ENCODE data around the gene THSD8. TPM values are rescaled to one million over a fixed set of nuclear protein-coding genes. Genes with fewer than 3 reads are reported as not detected.

Gene THSD8
- total RNA-seq, 2 experiments from 2014 or later: 31.0 to 48.2 TPM

DNA sequence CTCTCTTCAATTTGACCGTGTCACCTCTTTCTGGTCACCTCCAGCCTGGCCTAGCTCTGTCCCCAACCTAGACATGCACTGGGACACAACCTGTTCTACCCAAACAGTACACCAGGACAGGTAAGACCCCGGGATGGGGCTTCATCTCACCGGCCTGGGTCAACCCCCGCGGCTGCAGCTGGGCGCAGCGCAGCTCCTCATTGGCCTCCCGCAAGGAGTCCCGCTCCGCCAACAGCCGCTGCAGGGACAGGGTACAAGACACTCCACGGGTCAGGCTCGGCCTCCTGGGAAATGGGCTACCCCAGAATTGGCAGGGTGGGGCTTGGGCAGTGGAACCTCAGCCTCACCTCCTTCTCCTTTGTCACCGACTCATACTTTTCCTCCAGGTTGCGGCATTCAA, 34.2 kb upstream of the THSD8 start:
- intact Hi-C loops (cut with DNase I, micrococcal nuclease): no loop called here
- Mint-ChIP-seq H3K4me3 (no peak overlapping the region), H3K9me3 (ENCODE audit: low read depth) (no peaks in the 10 kb centered on the region), H3K27me3 (no peaks in the 10 kb centered on the region), H3K27ac (no peak overlapping the region), H3K4me1 (peaks cover 10% of the 10 kb centered on the region), H3K36me3 (ENCODE audit: low read depth) (no peaks in the 10 kb centered on the region)
- ChIA-PET POLR2A (interaction anchor here (0.6 kb wide), 1 partner anchor 41 kb away, joined by 6 read pairs; no protein-coding TSS in a partner anchor), CTCF (interaction anchor here (1.2 to 14.7 kb wide), 4 partner anchors 10 to 80 kb away, joined by 3 to 451 read pairs (median 80); partner anchors contain the start of genes JUNB, PRDX2 and THSD8)
- DNase-seq (no peak), ATAC-seq (no peak)

DNA sequence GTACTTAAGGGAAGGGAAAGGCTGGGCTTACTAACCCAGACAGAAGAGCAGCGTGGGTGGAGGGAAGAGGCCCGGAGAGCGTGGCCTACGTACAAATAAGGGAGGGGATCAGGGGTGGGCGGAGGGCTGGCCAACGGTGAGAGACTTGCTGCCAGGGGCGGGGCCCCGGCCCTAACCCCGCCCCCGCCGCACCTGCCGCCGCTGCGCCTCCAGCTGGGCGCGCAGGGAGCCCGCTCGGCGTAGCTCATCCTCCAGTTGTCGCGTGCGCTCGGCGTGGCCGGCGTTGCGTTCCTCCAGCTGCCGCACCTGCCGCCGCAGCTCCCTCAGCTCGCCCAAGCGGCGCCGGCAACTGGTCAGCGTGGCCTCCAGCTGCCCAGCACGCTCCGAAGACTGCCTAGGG, 32.2 kb upstream of the THSD8 start:
- no peaks in the 10 kb centered on the region for H3K27me3 Mint-ChIP-seq
- H3K4me3 Mint-ChIP-seq: peak overlapping the region; percentile 32
- intact Hi-C loops (cut with DNase I, micrococcal nuclease): no loop called here
- ChIA-PET POLR2A (interaction anchor here (1.8 kb wide), 1 partner anchor 22 kb away, joined by 10 read pairs; the partner anchor contains the start of gene JUNB), CTCF (interaction anchor here (0.6 to 14.7 kb wide), 7 partner anchors 8 to 139 kb away, joined by 3 to 451 read pairs (median 4); partner anchors contain the start of genes JUNB, PRDX2 and THSD8)
- no peaks in the 10 kb centered on the region for H3K9me3 Mint-ChIP-seq (ENCODE audit: low read depth)
- ATAC-seq (peak; percentile 81), DNase-seq (peak; percentile 88)
- peaks cover 20% of the 10 kb centered on the region for H3K4me1 Mint-ChIP-seq
- H3K27ac Mint-ChIP-seq: no peak overlapping the region
- no peaks in the 10 kb centered on the region for H3K36me3 Mint-ChIP-seq (ENCODE audit: low read depth)

DNA sequence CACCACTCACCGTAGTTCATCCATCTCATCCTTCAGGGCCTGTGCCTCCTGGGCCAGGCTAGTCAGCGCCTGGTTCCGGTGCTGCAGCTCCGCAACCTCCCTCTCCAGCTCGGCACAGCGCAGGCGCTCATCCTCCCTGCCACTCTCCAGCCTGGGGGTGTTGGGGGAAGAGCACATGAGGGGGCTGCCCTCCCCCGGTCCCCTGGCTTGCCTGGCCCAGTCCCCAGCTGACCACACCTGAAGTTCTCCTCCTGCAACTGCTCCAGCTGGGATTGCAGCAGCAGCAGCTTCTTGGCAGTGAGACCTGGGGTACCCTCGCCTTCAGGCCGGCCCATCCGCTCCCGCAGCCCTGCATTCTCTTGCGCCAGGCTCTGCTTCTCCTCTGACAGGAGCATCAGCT, 30.9 kb upstream of the THSD8 start:
- DNase-seq (no peak), ATAC-seq (no peak)
- Mint-ChIP-seq H3K4me3 (no peak overlapping the region), H3K36me3 (ENCODE audit: low read depth) (no peaks in the 10 kb centered on the region), H3K27me3 (no peaks in the 10 kb centered on the region), H3K27ac (no peak overlapping the region), H3K9me3 (ENCODE audit: low read depth) (no peaks in the 10 kb centered on the region), H3K4me1 (peaks cover 20% of the 10 kb centered on the region)
- CTCF ChIA-PET: interaction anchor here (1.1 to 14.7 kb wide), 2 partner anchors 10 to 27 kb away, joined by 3 to 451 read pairs; partner anchors contain the start of genes JUNB, PRDX2 and THSD8
- intact Hi-C loops (cut with DNase I, micrococcal nuclease): no loop called here
- POLR2A ChIA-PET: interaction anchor here (0.7 to 1.8 kb wide), 2 partner anchors 21 to 27 kb away, joined by 7 to 10 read pairs; partner anchors contain the start of gene JUNB

DNA sequence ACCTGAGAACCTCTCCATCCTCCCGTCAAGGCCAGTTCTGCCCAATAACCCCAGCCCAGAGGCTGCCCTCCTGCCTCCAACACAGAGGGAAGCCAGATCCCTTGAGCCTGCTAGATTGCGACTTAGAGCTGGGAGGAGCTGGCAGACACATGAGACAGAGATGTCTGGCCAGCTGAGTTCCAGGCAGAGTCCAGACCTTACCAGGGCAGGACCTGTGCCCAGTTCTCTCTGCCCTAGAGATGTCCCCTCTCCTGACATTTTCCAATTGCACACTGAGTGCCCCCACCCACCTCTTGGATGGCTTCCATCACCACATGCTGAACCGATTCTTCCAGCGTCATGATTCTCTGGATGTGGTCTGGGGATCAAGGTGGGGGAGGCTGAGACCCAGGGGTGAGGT, 29.5 kb upstream of the THSD8 start:
- POLR2A ChIA-PET: no interaction called here
- intact Hi-C loops (cut with DNase I, micrococcal nuclease): no loop called here

DNA sequence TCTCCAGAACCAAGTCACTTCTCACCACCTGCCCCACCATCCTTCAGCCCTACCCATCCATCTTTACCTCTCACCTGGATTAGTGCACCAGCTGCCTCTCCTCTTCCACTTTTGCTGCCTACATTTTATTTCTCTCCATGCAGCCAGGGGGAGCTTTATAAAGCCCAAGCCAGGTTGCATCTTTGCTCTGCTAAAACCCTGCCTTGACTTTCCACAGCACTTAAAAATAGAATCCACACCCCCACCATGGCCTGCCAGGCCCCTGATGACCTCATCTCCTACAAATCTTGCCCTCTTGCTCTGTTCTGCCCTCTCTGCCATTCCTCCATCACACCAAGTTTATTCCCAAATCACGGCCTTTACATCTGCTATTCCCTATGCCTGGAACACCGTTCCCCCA, 28.3 kb upstream of the THSD8 start:
- intact Hi-C loops (cut with DNase I, micrococcal nuclease): no loop called here
- DNase-seq (peak; percentile 25), ATAC-seq (no peak)
- POLR2A ChIA-PET: no interaction called here
- H3K4me3 Mint-ChIP-seq: peak overlapping the region; percentile 3
- H3K36me3 Mint-ChIP-seq (ENCODE audit: low read depth): no peaks in the 10 kb centered on the region
- H3K27me3 Mint-ChIP-seq: no peaks in the 10 kb centered on the region
- CTCF ChIA-PET: interaction anchor here (0.6 to 12.0 kb wide), 6 partner anchors 9 to 959 kb away, joined by 3 to 285 read pairs (median 4); partner anchors contain the start of genes JUNB and THSD8
- H3K9me3 Mint-ChIP-seq (ENCODE audit: low read depth): no peaks in the 10 kb centered on the region
- peaks cover 24% of the 10 kb centered on the region for H3K4me1 Mint-ChIP-seq
- H3K27ac Mint-ChIP-seq: no peak overlapping the region

More for the DNA sequence above, 29.5 kb upstream of the THSD8 start:
- Mint-ChIP-seq H3K27ac (no peak overlapping the region), H3K4me3 (no peak overlapping the region), H3K4me1 (peaks cover 19% of the 10 kb centered on the region), H3K27me3 (no peaks in the 10 kb centered on the region), H3K36me3 (ENCODE audit: low read depth) (no peaks in the 10 kb centered on the region), H3K9me3 (ENCODE audit: low read depth) (no peaks in the 10 kb centered on the region)
- DNase-seq (no peak), ATAC-seq (no peak)
- CTCF ChIA-PET: interaction anchor here (1.0 to 12.0 kb wide), 5 partner anchors 9 to 40 kb away, joined by 3 to 285 read pairs (median 4); partner anchors contain the start of gene JUNB

DNA sequence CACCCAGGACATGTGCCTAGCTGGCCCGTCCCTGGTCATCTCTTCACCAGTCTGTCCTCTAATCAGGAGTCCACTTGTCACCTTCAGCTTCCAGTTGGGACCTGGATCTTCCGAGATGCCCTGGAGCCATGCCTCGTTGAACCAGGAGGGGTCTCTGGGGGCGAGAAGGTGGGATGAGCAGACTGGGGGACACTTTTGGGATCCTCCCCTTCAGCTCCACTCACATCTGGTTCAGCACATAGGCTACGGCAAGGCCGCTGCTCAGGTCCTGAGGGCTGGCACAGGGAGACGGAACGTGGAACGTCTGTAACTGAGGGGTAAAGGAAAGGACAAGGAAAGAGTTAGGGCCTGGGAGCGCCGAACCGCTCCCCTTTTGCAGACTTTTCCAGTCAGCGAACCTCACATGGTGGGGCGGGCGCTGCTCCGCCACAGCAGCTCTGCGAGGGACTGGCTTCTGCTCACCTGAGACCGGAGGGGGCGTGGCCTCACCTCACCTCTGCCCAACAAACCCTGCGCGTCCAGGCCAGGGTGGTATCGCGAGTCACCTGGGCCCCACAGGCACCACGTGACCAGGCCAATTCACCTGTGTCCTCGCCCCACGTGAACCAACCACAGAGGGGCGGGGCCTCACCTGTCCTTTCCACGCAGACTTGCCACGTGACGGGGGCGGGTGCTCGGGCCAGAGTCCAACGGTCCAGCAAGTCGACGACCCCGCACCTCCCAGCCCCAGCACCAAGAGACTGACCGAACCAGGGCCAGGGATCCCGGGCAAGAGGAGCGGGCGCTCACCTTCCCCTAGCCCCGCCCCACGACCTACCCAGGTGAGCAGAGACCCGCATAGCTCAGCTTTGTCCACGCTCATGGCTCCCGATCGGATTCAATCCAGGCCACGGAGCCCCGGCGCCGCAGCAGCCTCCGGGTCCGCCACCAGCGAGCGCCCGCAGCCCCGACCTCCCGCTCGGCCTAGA, 27.0 kb upstream of the THSD8 start, which contains the start of gene HOOK2:
TSS of gene HOOK2 (minus strand) at position 965 of the 968 bp plus-strand sequence. CDS start at position 862, 103 bp downstream.
- peak within 1 kb of the TSS; percentile 73 for H3K4me3 Mint-ChIP-seq
- intact Hi-C loops (cut with DNase I, micrococcal nuclease): loop anchor here in 1 of 2 experiments (1.0 to 2.0 kb wide), 8 partner anchors 31 to 163 kb away; partner anchors contain the start of genes CALR, GCDH, GET3 and MAST1
- no peaks in the 10 kb centered on the region for H3K9me3 Mint-ChIP-seq (ENCODE audit: low read depth)
- peak; percentile 49 for DNase-seq
- H3K36me3 Mint-ChIP-seq (ENCODE audit: low read depth): no peaks in the 10 kb centered on the region
- ATAC-seq: no peak
- H3K27me3 Mint-ChIP-seq: no peaks in the 10 kb centered on the region
- POLR2A ChIA-PET: no interaction called here
- H3K4me1 Mint-ChIP-seq: peaks cover 33% of the 10 kb centered on the region
- CTCF ChIA-PET: interaction anchor here (0.6 to 12.0 kb wide), 6 partner anchors 9 to 1659 kb away, joined by 3 to 285 read pairs (median 4); partner anchors contain the start of genes JUNB and THSD8
- H3K27ac Mint-ChIP-seq: peak within 1 kb of the TSS; percentile 51

DNA sequence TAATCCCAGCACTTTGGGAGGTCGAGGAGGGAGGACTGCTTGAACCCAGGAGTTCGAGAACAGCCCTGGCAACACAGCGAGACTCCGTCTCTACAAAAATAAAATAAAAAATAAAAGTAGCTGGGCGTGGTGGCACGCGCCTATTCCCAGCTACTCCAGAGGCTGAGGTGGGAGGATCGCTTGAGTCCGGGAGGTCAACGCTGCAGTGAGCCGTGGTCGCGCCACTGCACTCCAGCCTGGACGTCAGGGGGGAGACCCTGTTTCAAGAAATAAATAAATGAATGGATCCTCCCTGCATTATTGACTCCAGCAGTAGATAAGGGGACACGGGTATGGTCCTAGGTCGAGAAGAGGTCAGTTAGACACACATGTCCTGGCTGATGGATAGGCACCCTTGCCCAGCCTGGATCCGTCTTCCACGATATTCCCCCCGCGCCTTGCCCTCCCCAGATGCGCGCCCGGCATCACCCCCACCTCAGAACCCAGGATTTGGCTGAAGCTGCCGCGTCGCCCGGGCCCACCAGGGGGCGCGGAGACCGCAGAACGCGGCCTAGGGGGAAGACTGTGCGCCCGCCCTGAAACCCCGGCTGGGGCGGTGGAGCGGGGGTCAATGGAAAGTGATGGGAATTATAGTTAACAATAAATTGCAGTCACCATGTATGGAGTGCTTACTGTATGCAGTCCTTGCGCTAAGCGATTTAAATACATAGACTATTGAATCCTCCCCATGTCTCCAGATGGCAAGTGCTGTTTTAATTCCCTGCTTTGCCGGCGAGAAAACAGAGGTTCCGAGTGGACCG, 24.5 kb upstream of the THSD8 start:
- H3K4me1 Mint-ChIP-seq: peaks cover 45% of the 10 kb centered on the region
- H3K9me3 Mint-ChIP-seq (ENCODE audit: low read depth): no peaks in the 10 kb centered on the region
- peak; percentile 90 for DNase-seq
- H3K27me3 Mint-ChIP-seq: no peaks in the 10 kb centered on the region
- CTCF ChIA-PET: interaction anchor here (0.6 to 12.0 kb wide), 17 partner anchors 10 to 218 kb away, joined by 3 to 285 read pairs (median 4); partner anchors contain the start of gene JUNB
- POLR2A ChIA-PET: interaction anchor here (0.6 to 2.8 kb wide), 7 partner anchors 11 to 96 kb away, joined by 3 to 40 read pairs (median 6); partner anchors contain the start of genes DHPS and JUNB
- peak overlapping the region; percentile 82 for H3K4me3 Mint-ChIP-seq
- intact Hi-C loops (cut with DNase I, micrococcal nuclease): loop anchor here (1.0 kb wide), 1 partner anchor 19 kb away; no protein-coding TSS in a partner anchor
- no peaks in the 10 kb centered on the region for H3K36me3 Mint-ChIP-seq (ENCODE audit: low read depth)
- ATAC-seq: peak; percentile 24
- H3K27ac Mint-ChIP-seq: peak overlapping the region; percentile 95

DNA sequence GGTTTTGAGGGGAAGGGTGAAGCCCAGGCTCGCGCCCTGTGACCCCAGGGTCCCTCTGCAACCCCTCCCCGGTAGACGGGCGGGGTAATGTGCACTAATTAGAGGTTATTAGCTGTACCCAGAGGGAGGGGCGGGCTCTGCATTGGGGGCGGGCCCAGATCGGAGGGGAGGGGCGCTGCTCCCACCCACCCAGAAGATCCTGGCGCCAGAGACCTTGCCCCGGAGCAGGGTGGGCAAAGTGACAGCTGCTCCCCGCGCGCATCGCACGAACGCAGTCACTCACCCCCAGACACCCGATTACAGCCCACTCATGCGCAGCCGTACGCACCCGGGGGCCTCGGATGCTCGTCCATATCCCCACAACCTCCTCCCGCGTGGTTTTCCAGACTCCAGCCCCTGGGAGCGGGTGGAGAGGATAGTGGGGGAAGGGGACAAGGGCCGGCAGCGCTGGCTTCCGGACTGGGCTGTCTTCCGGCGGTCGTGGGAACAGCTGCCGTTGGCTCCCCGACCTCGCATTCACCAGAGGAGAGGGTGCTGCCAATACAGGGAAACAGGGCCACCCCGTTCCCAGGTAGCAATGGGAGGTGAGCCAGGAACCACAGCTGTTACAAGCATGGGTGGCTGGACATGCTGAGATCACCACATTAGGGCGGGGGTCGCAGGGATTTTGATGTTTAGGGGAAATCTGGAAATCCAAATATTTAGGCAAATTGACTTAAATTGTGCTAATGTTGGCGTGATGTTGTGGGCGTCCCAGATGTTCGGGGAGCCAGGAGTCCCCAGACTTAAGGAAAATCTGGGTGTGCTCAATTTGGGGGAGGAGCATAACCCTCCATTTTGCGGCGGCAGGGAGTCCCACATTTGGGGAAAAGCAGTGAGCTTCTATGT, 23.6 kb upstream of the THSD8 start:
- CTCF ChIA-PET: interaction anchor here (0.6 to 12.0 kb wide), 17 partner anchors 10 to 321 kb away, joined by 3 to 285 read pairs (median 4); partner anchors contain the start of genes GET3, JUNB, RNASEH2A and THSD8
- POLR2A ChIA-PET: interaction anchor here (1.0 to 2.8 kb wide), 5 partner anchors 10 to 22 kb away, joined by 5 to 40 read pairs (median 9); partner anchors contain the start of gene JUNB
- intact Hi-C loops (cut with DNase I, micrococcal nuclease): no loop called here
- H3K9me3 Mint-ChIP-seq (ENCODE audit: low read depth): no peaks in the 10 kb centered on the region
- H3K4me1 Mint-ChIP-seq: peaks cover 45% of the 10 kb centered on the region
- H3K4me3 Mint-ChIP-seq: peak overlapping the region; percentile 82
- H3K36me3 Mint-ChIP-seq (ENCODE audit: low read depth): no peaks in the 10 kb centered on the region
- H3K27ac Mint-ChIP-seq: peak overlapping the region; percentile 95
- H3K27me3 Mint-ChIP-seq: no peaks in the 10 kb centered on the region
- DNase-seq: peak; percentile 70
- peak; percentile 3 for ATAC-seq

DNA sequence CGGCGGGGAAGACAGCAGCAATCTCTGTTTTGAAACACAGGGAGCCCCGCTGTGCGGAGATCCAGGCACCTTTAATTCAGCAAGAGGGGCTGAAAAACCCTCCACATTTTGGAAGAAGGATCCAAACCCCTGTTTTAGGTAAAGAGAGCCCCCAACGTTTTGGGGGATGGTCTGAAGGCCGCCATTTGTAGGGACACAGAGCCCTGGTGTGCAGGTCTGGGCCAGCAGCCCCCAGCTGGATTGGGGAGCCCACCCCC, 23.0 kb upstream of the THSD8 start:
- H3K4me3 Mint-ChIP-seq: peak overlapping the region; percentile 82
- H3K36me3 Mint-ChIP-seq (ENCODE audit: low read depth): no peaks in the 10 kb centered on the region
- H3K27ac Mint-ChIP-seq: peak overlapping the region; percentile 95
- H3K27me3 Mint-ChIP-seq: no peaks in the 10 kb centered on the region
- no peaks in the 10 kb centered on the region for H3K9me3 Mint-ChIP-seq (ENCODE audit: low read depth)
- DNase-seq: no peak
- ATAC-seq: no peak
- CTCF ChIA-PET: interaction anchor here (0.6 to 12.0 kb wide), 9 partner anchors 9 to 1297 kb away, joined by 3 to 285 read pairs (median 4); partner anchors contain the start of genes GET3, JUNB, RNASEH2A and THSD8
- H3K4me1 Mint-ChIP-seq: peaks cover 39% of the 10 kb centered on the region
- POLR2A ChIA-PET: interaction anchor here (1.8 to 2.8 kb wide), 3 partner anchors 10 to 17 kb away, joined by 9 to 40 read pairs (median 11); partner anchors contain the start of gene JUNB
- intact Hi-C loops (cut with DNase I, micrococcal nuclease): no loop called here

Measured in activated CD4-positive, alpha-beta T cell treated with anti-CD3 and anti-CD28 coated beads for 36 hours (primary cell).